Smooth muscle cell (in vitro differentiated cells): Measurements from ENCODE around the gene CLN6. TPM values are rescaled to one million over a fixed set of nuclear protein-coding genes. Genes with fewer than 3 reads are reported as not detected.

Source experiments
- DNase-seq: peaks from one replicate; lab custom pipeline; 2025; ENCODE audit not compliant: unreplicated experiment; lab: John Stamatoyannopoulos, UW
- H2AFZ ChIP-seq: fragments of 200-600 bp; sonication (generic); 2 replicates; pipeline ENCODE4 v1.6.0; 2016; ENCODE audit warnings: antibody characterized with exemption, low read depth, mild to moderate bottlenecking
- H3F3A ChIP-seq: fragments of 200-600 bp; sonication (generic); 2 replicates; pipeline ENCODE4 v1.6.0; 2017; ENCODE audit warnings: antibody characterized with exemption, low read depth
- H3K27ac ChIP-seq: fragments of 200-600 bp; sonication (generic); 2 replicates; pipeline ENCODE4 v1.5.1; 2016; ENCODE audit warnings: low read depth, mild to moderate bottlenecking
- H3K27me3 ChIP-seq: fragments of 200-600 bp; sonication (generic); 2 replicates; pipeline ENCODE4 v1.6.1; 2016; ENCODE audit warnings: low read depth, mild to moderate bottlenecking
- H3K36me3 ChIP-seq: fragments of 200-600 bp; sonication (generic); 2 replicates; pipeline ENCODE4 v1.5.1; 2016; ENCODE audit warnings: low read depth
- H3K4me1 ChIP-seq: fragments of 200-600 bp; sonication (generic); 2 replicates; pipeline ENCODE4 v1.5.1; 2016; ENCODE audit warnings: low read depth
- H3K4me2 ChIP-seq: fragments of 200-600 bp; sonication (generic); 2 replicates; pipeline ENCODE4 v1.6.0; 2016; ENCODE audit warnings: mild to moderate bottlenecking
- H3K4me3 ChIP-seq: fragments of 200-600 bp; sonication (generic); 2 replicates; pipeline ENCODE4 v1.5.1; 2016; ENCODE audit warnings: mild to moderate bottlenecking
- H3K79me2 ChIP-seq: fragments of 200-600 bp; sonication (generic); 2 replicates; pipeline ENCODE4 v1.6.0; 2016; ENCODE audit warnings: low read depth, mild to moderate bottlenecking
- H3K9ac ChIP-seq: fragments of 200-600 bp; sonication (generic); 2 replicates; pipeline ENCODE4 v1.6.0; 2016; ENCODE audit warnings: low read depth
- H3K9me3 ChIP-seq: fragments of 200-600 bp; sonication (generic); replicated peaks from 2 replicates; pipeline ENCODE4 v1.5.1; 2016; ENCODE audit warnings: low read depth
- H4K20me1 ChIP-seq: fragments of 200-600 bp; sonication (generic); 2 replicates; pipeline ENCODE4 v1.6.0; 2016; ENCODE audit warnings: low read depth
- CTCF ChIP-seq: fragments of 200-600 bp; sonication (generic); IDR thresholded peaks from 2 replicates; pipeline ENCODE4 v1.5.1; 2017; ENCODE audit warnings: borderline replicate concordance, mild to moderate bottlenecking, antibody characterized with exemption; ENCODE audit not compliant: insufficient read depth, poor library complexity, severe bottlenecking
- WGBS: methylation state at CpG from one replicate; pipeline ENCODE4 v1.1.7; 2016; ENCODE audit warnings: low lambda C conversion rate; 5-methylcytosine and 5-hydroxymethylcytosine counted together
- polyA plus RNA-seq: library from polyadenylated mRNA; unstranded; fragments of >200 nt; fragmentation: Nextera tagmentation; extraction: Ambion mirVana; gene quantifications from 2 replicates; pipeline ENCODE4 v1.2.1, GENCODE V29; 2016
- total RNA-seq: library from RNA; depleted of rRNA; stranded (reverse); fragments of >200 nt; gene quantifications from 2 replicates; pipeline ENCODE4 v1.2.3, GENCODE V29; 2014

Gene CLN6
- total and polyA plus RNA-seq, 2 experiments from 2014 or later = 2.5 to 15.2 TPM

DNA sequence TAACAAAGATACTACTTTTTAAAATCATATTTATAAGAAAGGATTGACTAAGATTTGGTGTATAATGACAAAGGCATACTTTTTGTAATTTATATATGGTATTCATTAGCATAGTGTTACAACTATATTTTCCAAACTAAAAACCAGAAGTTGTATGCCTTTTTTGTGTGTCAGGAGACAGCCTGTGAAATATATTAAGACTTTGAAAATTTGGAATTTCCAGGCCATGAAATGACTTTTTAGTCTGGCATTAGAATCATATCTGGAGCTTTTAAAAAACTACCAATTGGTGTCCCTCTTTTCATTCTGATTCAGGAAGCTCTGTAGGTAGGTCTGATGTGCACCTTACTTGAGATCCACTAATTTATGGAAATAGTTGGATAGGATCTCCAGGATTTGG, 66.3 kb downstream of the CLN6 start:
- Histone ChIP-seq H3K4me1 (no peaks in the 10 kb centered on the region), H4K20me1 (no peaks in the 10 kb centered on the region), H3F3A (no peaks in the 10 kb centered on the region), H3K36me3 (peaks cover 9% of the 10 kb centered on the region), H3K9ac (no peak overlapping the region), H3K4me3 (no peak overlapping the region), H2AFZ (no peak overlapping the region), H3K79me2 (peaks cover 3% of the 10 kb centered on the region), H3K27ac (no peak overlapping the region), H3K9me3 (no peaks in the 10 kb centered on the region), H3K4me2 (no peak overlapping the region), H3K27me3 (no peaks in the 10 kb centered on the region)
- DNase-seq = no peak
- TF ChIP-seq CTCF = no peak

DNA sequence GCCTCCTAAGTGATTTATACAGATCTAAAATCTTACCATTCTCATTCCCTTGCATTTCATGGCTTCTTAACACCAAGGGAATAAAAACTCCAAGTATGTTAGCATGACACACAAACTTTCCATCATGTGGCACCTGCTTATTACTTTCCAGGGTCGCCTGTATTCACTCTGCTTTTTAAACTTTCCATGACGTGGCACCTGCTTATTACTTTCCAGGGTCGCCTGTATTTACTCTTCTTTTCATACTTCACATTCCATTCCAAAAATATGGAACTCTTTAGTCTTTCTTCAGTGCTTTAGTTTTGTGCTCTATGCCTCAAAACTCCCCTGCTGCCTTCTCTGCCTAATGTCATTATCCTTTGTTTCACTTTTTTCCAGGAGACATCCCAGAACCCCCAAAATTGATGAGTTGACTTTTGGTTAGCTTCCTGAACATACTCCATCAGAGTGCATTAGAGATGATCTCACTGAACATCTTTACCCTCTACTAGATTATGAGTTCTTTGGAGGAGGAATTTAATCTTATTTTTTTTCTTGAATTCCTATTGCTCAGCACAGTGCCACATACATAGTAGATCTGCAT, 71.4 kb downstream of the CLN6 start:
- no peaks in the 10 kb centered on the region for H3K4me1 ChIP-seq
- no peaks in the 10 kb centered on the region for H3F3A ChIP-seq
- no peak overlapping the region for H3K4me2 ChIP-seq
- no peak for TF ChIP-seq CTCF
- peaks cover 3% of the 10 kb centered on the region for H3K79me2 ChIP-seq
- DNase-seq = no peak
- no peak overlapping the region for H2AFZ ChIP-seq
- no peaks in the 10 kb centered on the region for H3K27me3 ChIP-seq
- whole genome bisulfite sequencing = 90% methylated on average over 3 of the region's 3 CpGs
- H3K9ac ChIP-seq = no peak overlapping the region
- H3K4me3 ChIP-seq = no peak overlapping the region
- H3K27ac ChIP-seq = no peak overlapping the region
- H4K20me1 ChIP-seq = no peaks in the 10 kb centered on the region
- H3K9me3 ChIP-seq = no peaks in the 10 kb centered on the region
- H3K36me3 ChIP-seq = peaks cover 9% of the 10 kb centered on the region

DNA sequence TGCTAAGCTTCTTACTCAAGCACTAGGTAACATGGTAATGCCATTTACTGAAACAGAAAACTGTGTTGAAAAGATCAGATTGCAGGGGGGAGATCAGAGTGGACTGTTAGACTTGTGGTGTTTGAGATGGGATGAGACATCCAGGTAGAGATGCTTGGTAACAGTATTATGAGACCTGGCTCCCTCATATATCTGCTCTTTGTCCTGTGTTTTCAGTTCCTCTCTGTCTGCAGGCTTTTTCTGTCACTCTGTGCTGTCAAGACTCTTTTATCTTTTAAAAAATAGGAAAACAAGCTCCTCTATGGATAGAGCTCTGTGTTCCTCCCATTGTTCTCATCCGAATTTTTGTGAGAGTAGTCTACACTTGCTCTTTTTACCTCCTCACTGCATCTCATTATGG, 72.5 kb downstream of the CLN6 start:
- peaks cover 8% of the 10 kb centered on the region for H4K20me1 ChIP-seq
- 0% methylated on average over 1 of the region's 1 CpG for WGBS
- no peak overlapping the region for H3K9ac ChIP-seq
- peaks cover 3% of the 10 kb centered on the region for H3K79me2 ChIP-seq
- DNase-seq = no peak
- TF ChIP-seq CTCF = no peak
- no peaks in the 10 kb centered on the region for H3F3A ChIP-seq
- no peaks in the 10 kb centered on the region for H3K9me3 ChIP-seq
- peaks cover 9% of the 10 kb centered on the region for H3K36me3 ChIP-seq
- H3K27me3 ChIP-seq = no peaks in the 10 kb centered on the region
- no peak overlapping the region for H2AFZ ChIP-seq
- no peak overlapping the region for H3K4me2 ChIP-seq
- H3K4me3 ChIP-seq = no peak overlapping the region
- no peaks in the 10 kb centered on the region for H3K4me1 ChIP-seq
- H3K27ac ChIP-seq = no peak overlapping the region

Other genes with a start within 250 kb of the CLN6 start
- gene PIAS1, start 175.4 kb downstream of the CLN6 start, total RNA-seq = 56.1 and 66.5 TPM in 2 replicates
- gene PIAS1, start 175.4 kb downstream of the CLN6 start, polyA plus RNA-seq = 42.6 and 46.4 TPM in 2 replicates
- gene CALML4, start 24.4 kb downstream of the CLN6 start, total RNA-seq = 1.3 and 2.2 TPM in 2 replicates
- gene CALML4, start 24.4 kb downstream of the CLN6 start, polyA plus RNA-seq = 2.6 and 3.2 TPM in 2 replicates
- gene FEM1B, start 48.0 kb upstream of the CLN6 start, total RNA-seq = 41.4 and 50.0 TPM in 2 replicates
- gene FEM1B, start 48.0 kb upstream of the CLN6 start, polyA plus RNA-seq = 13.0 and 15.7 TPM in 2 replicates
- gene ITGA11, start 202.4 kb upstream of the CLN6 start, total RNA-seq = 85.9 and 87.8 TPM in 2 replicates
- 89.4 and 133 TPM in 2 replicates for gene ITGA11, start 202.4 kb upstream of the CLN6 start, polyA plus RNA-seq